Fibroblast of skin of left quadriceps (primary cell): Measurements from ENCODE around the gene LDB1.

Experiments
- DNase-seq, 2 experiments: peaks; one replicate each; pipeline ENCODE4 v3.0.0-alpha.2; 2013; ENCODE audit warnings: low read depth in 2 of 2

LDB1 gene

GRCh38 chr10:102120142-102120990, at the start of gene LDB1:
TSS of gene LDB1 (minus strand) at chr10:102120368. CDS start at chr10:102120110, 258 bp downstream.
- peak; percentile 64 to 66 for DNase-seq

GRCh38 chr10:102167861-102168260, 47.7 kb upstream of the LDB1 start:
- DNase-seq = peak; percentile 18 to 28

GRCh38 chr10:102163342-102163989, 43.3 kb upstream of the LDB1 start:
- no peak for DNase-seq

GRCh38 chr10:102159831-102160230, 39.7 kb upstream of the LDB1 start:
- DNase-seq = no peak

GRCh38 chr10:102159051-102159597, 39.0 kb upstream of the LDB1 start:
- no peak for DNase-seq

GRCh38 chr10:102157224-102157623, 37.1 kb upstream of the LDB1 start:
- no peak for DNase-seq

- DNase-seq = no peak
Measured at GRCh38 chr10:102154466-102155116, 34.4 kb upstream of the LDB1 start.

GRCh38 chr10:102153093-102153620, 33.0 kb upstream of the LDB1 start:
- DNase-seq = no peak

- DNase-seq = no peak
Measured at GRCh38 chr10:102152545-102152890, 32.4 kb upstream of the LDB1 start.

GRCh38 chr10:102151774-102152544, 31.8 kb upstream of the LDB1 start, which contains the start of gene NOLC1:
TSS of gene NOLC1 (plus strand) at chr10:102152389. CDS start at chr10:102152411, 22 bp downstream.
- DNase-seq = peak; percentile 98 to 99

- DNase-seq = peak; percentile 18 to 22
Measured at GRCh38 chr10:102150970-102151773, 31.0 kb upstream of the LDB1 start.

GRCh38 chr10:102148275-102148674, 28.1 kb upstream of the LDB1 start:
- DNase-seq = no peak

GRCh38 chr10:102147561-102147960, 27.4 kb upstream of the LDB1 start:
- DNase-seq = no peak

- DNase-seq = no peak
Measured at GRCh38 chr10:102146971-102147428, 26.8 kb upstream of the LDB1 start.

- DNase-seq = no peak
Measured at GRCh38 chr10:102141583-102142107, 21.5 kb upstream of the LDB1 start.

GRCh38 chr10:102140913-102141540, 20.9 kb upstream of the LDB1 start:
- no peak for DNase-seq

- DNase-seq = no peak
Measured at GRCh38 chr10:102140218-102140617, 20.1 kb upstream of the LDB1 start.

- no peak for DNase-seq
Measured at GRCh38 chr10:102139281-102140110, 19.3 kb upstream of the LDB1 start.
